IPS DF 4.7 (cell line): ENCODE results near the gene RABGAP1L.

Experiments
- DNase-seq: peaks from one replicate; pipeline ENCODE4 v3.0.0-alpha.2; 2013; ENCODE audit warnings: low spot score; ENCODE audit errors: extremely low read depth

RABGAP1L gene

GRCh38 chr1:174956086-174956485, 796.8 kb downstream of the RABGAP1L start:
- no peak for DNase-seq

- no peak for DNase-seq
Measured at GRCh38 chr1:174956976-174957375, 797.7 kb downstream of the RABGAP1L start.

- no peak for DNase-seq
Measured at GRCh38 chr1:174957829-174958228, 798.5 kb downstream of the RABGAP1L start.

- no peak for DNase-seq
Measured at GRCh38 chr1:174958396-174958795, 799.1 kb downstream of the RABGAP1L start.

GRCh38 chr1:174960362-174960761, 801.0 kb downstream of the RABGAP1L start:
- DNase-seq: no peak

- no peak for DNase-seq
Measured at GRCh38 chr1:174963529-174964125, 804.3 kb downstream of the RABGAP1L start.

- no peak for DNase-seq
Measured at GRCh38 chr1:174964261-174964971, 805.1 kb downstream of the RABGAP1L start.

GRCh38 chr1:174964972-174965361, 805.6 kb downstream of the RABGAP1L start:
- no peak for DNase-seq

- no peak for DNase-seq
Measured at GRCh38 chr1:174965362-174966007, 806.2 kb downstream of the RABGAP1L start.

- DNase-seq: no peak
Measured at GRCh38 chr1:174966008-174966572, 806.8 kb downstream of the RABGAP1L start.

- DNase-seq: no peak
Measured at GRCh38 chr1:174967845-174968705, 808.8 kb downstream of the RABGAP1L start.

- no peak for DNase-seq
Measured at GRCh38 chr1:174968750-174969244, 809.5 kb downstream of the RABGAP1L start.

- DNase-seq: no peak
Measured at GRCh38 chr1:174969977-174970376, 810.7 kb downstream of the RABGAP1L start.

- no peak for DNase-seq
Measured at GRCh38 chr1:174971466-174971865, 812.1 kb downstream of the RABGAP1L start.

GRCh38 chr1:174971902-174972301, 812.6 kb downstream of the RABGAP1L start:
- DNase-seq: no peak

GRCh38 chr1:174974711-174975119, 815.4 kb downstream of the RABGAP1L start:
- DNase-seq: no peak

- DNase-seq: no peak
Measured at GRCh38 chr1:174975764-174976163, 816.4 kb downstream of the RABGAP1L start.

- no peak for DNase-seq
Measured at GRCh38 chr1:174976436-174977108, 817.3 kb downstream of the RABGAP1L start.

GRCh38 chr1:174982971-174983689, 823.8 kb downstream of the RABGAP1L start:
- DNase-seq: no peak

- DNase-seq: no peak
Measured at GRCh38 chr1:174984952-174985351, 825.6 kb downstream of the RABGAP1L start.
